ENCODE data around the gene ARHGAP15.

Gene ARHGAP15

DNA sequence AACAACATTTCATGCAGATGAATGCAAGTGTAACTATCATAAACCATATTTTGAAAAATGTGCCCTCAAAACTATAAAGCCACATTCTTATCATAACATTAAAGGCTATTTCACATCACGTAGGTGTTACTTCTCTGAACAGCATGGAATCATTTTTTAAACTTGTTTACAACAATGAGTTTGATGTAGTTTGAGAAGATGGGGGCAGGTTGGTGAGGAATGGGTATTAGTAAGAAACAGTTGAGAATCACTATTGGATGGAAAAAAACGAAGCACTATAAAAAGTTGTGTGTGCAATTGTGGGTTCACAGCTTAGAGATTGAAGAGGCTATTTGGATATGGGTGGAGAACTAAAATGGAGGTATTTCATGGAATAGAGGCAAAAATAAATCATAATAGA, 569.1 kb downstream of the ARHGAP15 start:
- no peak for FAIRE-seq
- no peak for DNase-seq (ENCODE audit: insufficient read length, low spot score)

DNA sequence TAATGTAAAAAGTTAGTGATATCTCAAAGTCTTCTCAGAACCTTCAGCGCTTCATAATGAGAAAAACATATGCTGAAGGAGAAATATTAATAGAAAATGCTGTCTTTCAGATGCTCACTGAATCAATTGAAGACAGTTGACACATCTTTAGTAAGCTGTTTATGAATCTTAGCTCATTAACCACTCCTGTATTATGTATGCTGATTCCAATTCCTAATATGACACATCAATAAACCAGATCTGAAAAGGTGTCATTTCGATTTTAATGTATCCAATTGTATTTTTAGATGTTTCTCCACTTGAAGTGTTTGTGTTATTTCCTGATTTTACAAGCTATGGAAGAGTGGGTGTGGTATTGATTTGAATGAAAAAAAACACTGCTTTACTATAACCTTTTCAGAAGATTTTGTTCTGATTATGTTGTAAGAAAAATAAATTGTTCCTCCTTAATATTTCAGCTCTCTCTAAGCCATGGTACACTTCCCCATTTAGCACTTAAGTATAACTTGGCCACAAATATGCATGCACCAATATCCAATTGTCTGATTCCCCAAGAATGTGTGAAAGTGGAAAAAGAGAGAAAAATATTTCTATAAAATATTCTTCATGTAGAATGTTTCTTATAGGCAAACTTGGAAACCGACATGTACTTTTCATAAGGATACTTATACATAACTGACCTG, 569.8 kb downstream of the ARHGAP15 start:
- FAIRE-seq (no peak), DNase-seq (ENCODE audit: insufficient read length, low spot score) (no peak)

DNA sequence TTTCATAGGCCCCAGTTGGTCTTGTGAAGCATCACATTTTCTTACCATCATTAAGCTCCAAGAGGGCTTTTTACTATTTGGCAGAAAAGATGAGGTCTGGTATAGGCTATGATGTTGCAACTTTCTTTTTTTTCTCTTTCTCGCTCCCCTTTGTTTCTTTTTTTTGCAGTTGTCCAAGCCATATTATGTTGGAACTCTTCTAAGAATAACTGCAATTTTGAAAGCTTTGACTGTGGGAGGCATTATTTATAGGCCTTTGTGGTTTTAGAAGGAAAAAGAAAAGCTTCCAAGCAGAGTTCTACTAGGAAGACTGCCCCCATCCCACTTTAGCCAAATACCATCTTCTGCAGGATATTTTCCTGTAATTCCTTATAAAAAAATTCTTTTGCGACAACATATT, 571.6 kb downstream of the ARHGAP15 start:
- FAIRE-seq (no peak), DNase-seq (ENCODE audit: insufficient read length, low spot score) (no peak)

DNA sequence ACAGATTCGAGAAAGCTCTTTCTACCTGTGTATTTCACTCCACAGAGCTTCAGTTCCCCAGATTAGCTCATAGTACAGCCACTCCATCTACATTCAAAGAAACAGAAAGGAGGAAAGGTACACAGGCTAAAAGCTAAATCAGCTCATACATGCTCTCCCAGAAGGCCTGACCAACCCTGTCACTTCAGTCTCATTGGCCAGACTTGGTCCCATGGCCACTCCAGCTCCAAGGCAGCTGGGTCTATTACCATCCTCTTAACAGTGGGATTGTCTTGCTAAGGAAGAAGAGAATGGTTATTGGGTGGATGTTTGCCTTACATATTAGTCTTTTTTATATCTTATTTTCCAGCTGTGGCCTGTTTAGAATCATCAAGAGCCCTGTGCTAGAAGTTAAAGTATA, 572.6 kb downstream of the ARHGAP15 start:
- DNase-seq (ENCODE audit: insufficient read length, low spot score) (no peak), FAIRE-seq (no peak)

DNA sequence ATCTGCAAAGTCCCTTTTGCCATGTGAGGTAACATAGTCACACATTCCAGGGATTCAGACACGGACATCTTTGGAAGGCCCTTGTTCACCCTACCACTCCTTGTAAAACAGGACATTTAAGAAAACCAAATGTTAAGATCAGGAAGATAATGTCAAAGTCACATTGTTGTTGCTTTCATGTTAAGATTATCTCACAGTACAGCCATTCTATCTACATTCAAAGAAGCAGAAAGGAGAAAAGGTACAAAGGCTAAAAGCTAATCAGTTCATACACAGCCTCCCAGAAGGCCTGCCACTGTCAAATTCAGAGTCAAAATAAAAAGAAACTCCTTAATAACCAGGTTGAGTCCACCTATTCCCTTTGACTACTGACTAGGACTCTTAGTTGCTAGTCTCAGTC, 573.7 kb downstream of the ARHGAP15 start:
- DNase-seq (ENCODE audit: insufficient read length, low spot score) (no peak), FAIRE-seq (no peak)

DNA sequence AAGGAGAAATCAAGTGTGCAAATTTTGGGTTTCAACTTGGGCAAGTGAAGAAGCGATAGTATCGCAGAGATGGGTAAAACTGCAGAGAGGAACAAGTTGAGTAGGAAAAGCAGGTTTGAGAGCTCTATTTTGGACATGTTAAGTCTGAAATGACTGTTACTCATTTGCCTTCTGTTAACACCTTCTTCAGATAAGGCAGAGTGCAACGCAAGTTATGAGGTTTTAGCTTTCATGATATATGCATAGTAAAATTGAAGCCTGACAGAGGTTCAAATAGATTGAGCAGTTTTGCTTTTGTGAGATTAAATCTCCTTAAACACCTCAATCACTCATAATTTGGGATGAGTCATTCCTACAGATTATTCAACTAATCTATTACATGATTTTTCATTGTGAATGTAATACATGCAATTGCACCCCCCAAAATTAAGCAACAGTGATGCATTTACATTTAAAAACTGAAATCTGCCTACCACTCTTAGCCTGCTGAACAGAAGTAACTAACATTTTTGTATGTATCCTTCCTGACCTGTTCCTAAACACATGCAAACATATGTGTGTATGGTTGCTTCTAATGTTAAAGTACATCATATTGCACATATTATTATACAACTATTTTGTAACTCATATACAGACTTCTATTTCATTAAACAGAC, 575.4 kb downstream of the ARHGAP15 start:
- DNase-seq (ENCODE audit: insufficient read length, low spot score), result no peak
- FAIRE-seq, result no peak

DNA sequence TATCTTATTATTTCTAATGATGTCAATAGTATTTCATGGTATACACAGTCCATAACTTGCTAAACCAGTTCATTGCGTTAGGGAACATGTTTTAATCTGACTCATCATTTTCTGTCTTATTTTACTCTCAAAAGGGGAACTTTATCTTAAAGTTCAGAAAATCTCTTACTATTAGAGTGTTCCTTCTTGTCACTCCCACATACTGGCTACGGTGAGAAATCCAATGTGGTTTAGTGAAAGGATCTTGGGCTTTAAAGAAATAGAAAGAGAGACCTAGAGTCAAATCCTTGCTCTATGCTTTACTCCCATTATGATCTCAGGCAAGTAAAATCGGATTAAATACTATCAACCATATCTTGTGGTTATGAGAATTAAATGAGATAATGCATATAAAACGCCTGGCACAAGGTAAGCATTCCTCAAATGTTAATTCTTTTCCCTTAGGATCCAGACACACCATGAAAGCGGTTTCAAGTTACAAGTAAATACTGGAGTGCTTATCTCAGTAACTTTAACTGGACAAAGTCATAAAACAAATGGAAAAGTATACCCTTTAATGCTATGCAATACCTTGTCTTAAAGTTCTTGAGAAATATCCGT, 576.0 kb downstream of the ARHGAP15 start:
- DNase-seq (ENCODE audit: insufficient read length, low spot score) (no peak), FAIRE-seq (no peak)

DNA sequence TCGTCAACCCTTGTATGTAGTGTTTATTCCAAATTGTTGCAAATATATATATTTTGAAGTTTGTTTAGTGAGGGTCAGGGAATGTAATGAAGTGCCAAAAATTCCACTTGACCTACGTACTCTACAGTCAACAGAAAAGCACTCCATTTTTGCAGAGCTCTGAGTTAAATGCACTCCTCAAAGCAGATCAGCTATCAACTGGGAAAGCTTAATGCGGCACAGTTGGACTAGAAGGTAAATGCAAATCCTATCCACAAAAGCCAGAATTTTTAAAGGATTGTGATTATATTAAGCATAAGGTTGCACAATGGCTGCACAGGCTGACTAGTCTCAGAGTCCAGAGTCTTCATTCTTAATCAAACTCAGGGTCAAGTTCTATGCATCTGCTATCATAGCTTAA, 577.1 kb downstream of the ARHGAP15 start:
- no peak for FAIRE-seq
- DNase-seq (ENCODE audit: insufficient read length, low spot score), result no peak

DNA sequence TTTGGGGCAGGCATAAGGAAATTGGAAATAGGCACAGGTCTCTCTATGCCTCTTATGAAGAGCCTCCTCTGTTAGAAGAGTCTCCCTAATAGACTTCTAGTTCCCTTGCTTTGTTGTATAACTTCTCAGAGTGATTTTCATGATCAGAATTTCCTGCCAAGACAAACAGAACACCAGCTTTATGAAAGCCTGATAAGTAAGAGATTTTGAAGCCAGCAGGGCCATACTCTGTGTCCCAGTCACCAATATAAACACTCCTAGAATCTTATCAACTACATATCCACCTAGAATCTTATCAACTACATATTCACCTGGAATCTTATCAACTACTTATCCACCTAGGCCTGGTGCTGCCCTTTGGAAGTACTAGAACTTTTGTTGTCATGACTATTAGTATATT, 579.5 kb downstream of the ARHGAP15 start:
- DNase-seq (ENCODE audit: insufficient read length, low spot score), result no peak
- FAIRE-seq, result no peak

DNA sequence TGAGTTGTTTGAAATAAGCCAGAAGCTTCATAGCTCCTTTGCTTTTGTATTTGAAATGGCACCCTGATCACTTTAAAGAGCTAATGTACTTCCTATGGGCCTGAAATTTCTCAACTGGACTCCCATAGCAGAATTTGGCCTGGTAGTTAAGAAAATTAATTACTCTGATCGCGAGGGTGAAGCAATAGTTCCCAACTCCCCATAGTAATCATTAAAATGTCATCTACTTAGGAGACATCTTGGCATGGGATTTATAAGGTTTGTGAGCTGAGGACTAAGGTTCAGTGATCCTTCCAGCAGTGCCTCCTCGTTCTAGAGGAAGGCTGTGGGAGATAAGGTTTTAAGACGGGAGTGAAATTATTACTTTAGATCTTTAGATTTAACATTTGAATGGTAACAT, 581.0 kb downstream of the ARHGAP15 start:
- DNase-seq (ENCODE audit: insufficient read length, low spot score) (no peak), FAIRE-seq (no peak)

DNA sequence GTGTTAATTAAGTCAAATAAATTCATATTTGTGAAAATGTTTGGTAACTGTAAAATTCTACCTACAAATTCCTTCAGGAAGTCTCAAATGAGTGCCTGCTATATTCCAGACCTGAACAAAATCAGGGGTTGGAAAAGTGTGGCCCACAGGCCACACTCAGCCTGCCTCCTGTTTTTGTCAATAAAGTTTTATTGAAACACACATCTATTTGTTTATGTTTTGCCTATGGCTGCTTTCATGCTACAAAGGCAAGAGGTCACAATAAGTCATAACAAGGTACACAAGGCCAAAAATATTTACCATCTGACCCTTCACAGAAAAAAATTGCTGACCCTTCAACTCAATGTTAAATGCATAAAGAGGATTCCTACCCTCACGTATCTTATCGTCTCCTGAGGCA, 581.7 kb downstream of the ARHGAP15 start:
- FAIRE-seq, result no peak
- no peak for DNase-seq (ENCODE audit: insufficient read length, low spot score)

DNA sequence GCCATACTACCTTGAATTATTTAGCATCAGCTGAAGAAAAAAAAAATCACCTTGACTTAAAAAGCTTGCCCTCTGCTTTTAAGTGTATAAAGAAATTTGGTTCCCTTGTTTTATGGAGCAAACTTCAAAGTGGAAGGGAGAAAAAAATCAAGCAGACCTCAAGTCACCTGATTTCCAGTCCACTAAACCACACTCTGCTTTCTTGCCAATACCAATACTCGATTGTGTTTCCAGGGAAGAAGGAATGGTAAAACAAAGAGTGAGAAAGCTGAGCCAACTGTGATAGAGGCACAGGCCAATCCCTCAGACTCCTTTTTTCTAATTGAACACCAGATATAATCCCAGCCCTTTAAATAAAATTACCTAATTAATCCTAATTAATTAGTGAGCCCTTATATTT, 587.3 kb downstream of the ARHGAP15 start:
- FAIRE-seq, result no peak

DNA sequence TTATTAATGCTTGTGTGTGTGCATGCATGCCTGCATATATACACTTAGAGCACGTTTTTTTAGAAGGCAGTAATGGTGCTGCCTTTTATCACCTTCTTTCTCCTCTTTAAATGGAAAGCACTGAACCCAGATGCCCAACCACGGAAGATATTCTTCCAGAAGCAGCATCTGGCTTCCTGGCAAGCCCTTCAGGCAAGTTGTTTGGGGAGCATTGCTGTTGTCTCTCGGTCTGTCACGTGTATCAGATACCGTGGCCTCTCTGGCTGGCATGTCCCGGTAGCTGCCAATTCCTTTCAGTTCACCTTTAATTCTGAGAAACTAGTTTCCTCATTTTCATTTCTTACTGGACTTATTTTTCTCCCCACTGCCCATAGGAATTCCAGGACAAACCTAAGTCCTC, 587.8 kb downstream of the ARHGAP15 start:
- FAIRE-seq, result no peak

More for the DNA sequence above, 587.3 kb downstream of the ARHGAP15 start:
- no peak for DNase-seq (ENCODE audit: insufficient read length, low spot score)

DNA sequence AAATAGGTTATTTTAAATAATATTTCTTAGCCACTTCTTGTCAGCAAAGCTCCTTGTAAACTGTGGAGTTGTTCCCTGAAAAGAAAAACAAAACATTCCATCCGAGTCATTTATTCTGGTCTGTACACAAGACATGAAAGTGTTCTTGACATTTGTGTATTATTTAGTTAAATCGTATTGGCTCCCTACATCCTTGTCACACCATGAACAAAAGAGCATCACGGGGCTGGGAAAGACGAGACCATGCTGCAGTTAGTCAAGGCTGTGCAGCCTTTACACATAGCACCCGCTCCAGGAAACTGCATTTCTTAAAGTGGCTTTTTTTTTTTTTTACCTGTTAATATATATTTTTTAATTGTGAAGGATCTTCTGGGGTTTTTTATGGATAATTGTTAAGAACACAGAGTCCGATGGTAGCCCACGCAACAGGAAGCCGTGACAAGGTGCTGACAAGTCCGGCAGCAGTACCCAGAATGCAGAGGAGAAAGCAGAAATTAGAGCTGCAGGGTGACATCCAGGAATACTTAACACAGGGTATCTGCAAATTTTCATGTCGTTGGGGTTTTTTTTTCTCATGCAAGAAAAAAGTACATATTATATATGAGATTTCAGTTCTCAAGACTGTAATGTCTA, 588.4 kb downstream of the ARHGAP15 start:
- FAIRE-seq (no peak), DNase-seq (ENCODE audit: insufficient read length, low spot score) (no peak)

More for the DNA sequence above, 587.8 kb downstream of the ARHGAP15 start:
- no peak for DNase-seq (ENCODE audit: insufficient read length, low spot score)

DNA sequence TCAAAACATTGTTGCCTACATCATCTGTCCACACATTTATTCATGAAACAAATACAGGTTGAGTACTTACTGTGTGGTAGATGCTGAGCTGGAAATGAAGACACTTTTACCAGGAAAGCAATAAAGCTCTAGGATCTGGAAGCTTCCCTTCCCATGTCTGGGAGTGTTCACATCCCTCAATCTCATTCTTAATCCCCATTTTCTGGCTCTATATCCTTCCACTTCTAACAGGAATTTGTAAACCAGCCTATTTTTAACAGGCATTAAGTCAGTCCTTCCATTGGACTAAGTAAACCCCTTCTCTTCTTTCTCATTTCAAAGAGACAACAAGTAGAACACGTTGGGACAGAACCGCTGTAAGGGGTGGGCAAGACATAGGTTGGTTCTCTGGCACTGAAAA, 589.5 kb downstream of the ARHGAP15 start:
- DNase-seq (ENCODE audit: insufficient read length, low spot score) (no peak), FAIRE-seq (no peak)

DNA sequence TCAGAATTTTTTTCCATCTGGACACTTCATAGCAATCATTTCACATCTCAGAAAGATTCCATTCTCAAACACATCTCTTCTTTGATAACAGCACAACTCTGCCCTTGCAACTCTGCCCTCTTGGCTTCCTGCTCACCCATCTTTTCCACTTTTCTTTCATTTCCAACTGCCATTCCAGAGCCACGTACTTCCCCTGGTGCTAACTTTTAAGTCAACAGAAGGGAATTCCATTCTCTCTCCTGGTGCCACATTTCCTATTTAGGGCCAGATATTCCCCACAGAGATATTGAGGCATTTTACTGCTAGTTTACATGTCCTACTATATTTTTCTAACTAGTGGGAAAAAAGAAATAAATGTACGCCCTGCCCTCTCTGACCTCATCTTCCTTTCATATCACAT, 590.2 kb downstream of the ARHGAP15 start:
- FAIRE-seq (no peak), DNase-seq (ENCODE audit: insufficient read length, low spot score) (no peak)

DNA sequence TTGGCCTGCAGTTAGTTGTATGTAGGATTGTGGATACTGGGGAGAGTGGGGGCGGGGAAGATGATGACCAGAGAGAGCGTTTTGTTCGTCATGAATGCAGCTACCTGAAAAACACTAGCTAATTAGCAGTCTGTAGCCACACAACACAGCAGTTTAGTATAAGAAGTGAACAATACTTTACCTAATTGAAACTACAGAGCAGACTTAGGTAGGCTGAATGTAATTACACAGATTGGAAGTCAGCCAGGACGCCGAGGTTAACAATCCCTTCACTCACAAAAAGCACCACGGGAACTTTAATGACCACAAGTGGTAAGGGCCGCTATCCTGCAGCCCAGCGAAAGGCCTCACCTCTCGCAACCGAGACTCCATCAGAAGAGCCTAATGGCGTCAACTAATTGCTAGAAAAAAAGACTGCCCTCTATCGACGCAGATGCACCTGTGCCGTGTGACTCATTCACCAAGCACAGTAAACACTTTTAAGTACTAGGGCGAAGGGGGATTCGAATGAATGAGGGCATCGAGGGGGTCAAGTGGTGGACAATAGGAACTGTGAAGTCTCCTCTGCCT, 591.0 kb downstream of the ARHGAP15 start:
- FAIRE-seq (no peak), DNase-seq (ENCODE audit: insufficient read length, low spot score) (no peak)

DNA sequence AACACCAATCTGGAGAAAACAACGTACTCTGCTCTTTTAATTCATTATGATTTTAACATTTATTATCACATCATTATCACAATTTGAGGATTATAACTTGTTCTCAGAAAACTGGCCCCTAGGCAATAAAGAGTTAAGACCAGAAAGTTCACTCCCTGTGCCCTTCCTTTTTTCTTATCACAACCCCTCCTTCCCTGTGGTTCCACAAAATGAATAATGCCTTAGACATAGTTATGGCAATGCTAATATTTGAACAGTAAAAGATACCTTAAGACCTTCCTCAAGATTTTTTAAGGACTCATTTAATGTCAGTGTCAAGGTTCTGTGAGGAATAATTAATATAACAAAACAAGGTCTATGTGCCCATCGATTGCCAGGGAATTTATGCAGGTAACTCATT, 596.2 kb downstream of the ARHGAP15 start:
- DNase-seq (ENCODE audit: insufficient read length, low spot score) (no peak), FAIRE-seq (no peak)

DNA sequence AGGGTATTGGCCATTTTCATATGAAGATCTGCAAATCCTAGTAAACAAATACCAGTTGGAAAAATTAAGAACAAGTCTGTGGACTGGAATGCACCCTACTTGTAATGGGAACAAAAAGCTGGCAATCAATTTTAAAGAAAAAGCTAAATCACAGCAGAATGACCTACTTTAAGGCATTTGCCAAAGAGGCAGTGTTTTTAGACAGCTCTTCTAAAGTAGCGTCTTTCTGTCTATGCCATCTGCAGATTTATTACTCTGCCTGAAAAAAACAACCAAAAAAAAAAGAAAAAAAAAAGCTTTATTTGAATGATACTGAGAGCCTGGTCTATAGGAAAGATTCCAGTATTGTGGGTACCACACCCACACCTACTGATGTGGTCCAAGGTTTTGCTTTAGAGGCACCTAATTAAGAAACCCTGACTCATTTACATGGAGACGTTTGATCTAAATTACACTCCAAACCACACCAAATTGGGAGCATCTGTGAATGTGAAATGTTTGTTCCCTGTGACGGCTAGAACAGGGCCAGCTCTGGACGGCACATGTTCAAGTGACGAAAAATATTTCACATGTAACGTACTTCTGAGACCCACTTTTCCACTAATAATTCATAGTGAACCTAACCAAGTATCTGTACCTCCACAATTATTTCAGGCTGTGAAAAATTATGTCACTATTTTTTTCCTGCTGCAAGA, 597.1 kb downstream of the ARHGAP15 start:
- DNase-seq (ENCODE audit: insufficient read length, low spot score), result no peak
- FAIRE-seq, result no peak

DNA sequence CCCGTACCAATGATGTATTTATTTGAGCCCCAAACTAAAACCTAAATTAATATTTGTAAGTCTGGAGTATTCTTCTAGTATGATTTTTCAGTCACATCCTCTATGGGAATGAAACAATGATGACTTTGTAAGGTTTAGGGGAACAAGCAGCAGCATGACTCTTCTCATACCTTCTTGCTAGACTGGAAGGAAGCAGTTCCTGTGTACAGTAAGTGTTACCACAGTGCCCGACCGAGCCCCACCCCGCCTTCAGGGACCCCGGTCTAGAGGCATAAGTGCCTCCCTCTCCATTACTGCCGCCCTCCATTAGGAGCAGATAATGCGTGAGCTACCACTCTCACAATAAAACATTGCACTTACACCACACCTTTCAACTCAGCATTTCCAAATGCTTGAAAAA, 599.3 kb downstream of the ARHGAP15 start:
- FAIRE-seq, result no peak
- DNase-seq (ENCODE audit: insufficient read length, low spot score), result no peak

DNA sequence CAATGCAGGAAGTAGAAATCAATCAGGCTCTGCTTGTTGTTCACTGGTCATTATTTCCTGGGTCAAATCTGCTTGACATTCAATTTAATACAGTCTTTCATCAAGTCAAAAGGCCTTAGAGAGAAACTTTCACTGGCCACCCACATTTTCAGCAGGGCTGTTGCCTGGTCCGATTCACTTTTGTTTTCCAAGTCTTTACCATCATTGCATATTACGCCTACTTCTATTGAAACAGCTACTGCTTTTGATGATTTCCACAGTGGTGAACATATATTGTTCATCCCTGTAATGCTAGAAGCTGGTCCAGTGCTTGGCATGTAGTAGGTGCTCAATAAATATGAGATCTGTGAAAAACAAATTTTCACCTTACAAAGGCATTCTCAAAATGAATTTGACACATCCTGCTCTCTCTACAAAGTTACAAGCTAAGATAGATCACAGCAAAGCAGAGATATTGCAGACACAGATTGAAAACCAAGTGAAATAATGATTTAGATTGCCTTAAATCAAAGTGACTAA, 600.1 kb downstream of the ARHGAP15 start:
- no peak for DNase-seq (ENCODE audit: insufficient read length, low spot score)
- FAIRE-seq, result no peak
